HUDEP-2 (cell line): ENCODE measurements around the gene LARP1.

ENCODE experiments used
- DNase-seq, 76 experiments: peaks; one replicate each; lab custom pipeline; 2025; ENCODE audit not compliant: unreplicated experiment in 76 of 76; lab: John Stamatoyannopoulos, UW

The LARP1 gene

DNA sequence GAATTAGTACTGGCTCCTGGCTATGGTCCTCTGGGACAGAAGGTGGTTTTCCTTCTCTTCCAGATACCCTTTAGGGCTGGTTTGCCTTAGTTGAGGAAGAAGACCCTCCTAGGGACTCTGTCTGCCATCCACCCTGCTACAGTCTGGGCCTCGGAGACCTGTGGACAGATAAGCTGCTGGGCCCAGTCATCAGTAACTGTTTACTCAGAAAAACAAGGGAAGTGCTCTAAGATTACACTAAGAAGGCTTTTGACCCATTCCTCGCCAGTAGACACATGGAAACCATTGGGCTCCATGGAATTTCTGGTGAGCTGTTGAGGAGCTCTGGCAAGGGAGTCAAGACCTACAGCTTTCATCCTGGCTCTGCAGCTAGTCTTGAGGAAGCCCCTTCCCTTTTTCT lies 31.2 kb downstream of the LARP1 start:
- DNase-seq: no peak

DNA sequence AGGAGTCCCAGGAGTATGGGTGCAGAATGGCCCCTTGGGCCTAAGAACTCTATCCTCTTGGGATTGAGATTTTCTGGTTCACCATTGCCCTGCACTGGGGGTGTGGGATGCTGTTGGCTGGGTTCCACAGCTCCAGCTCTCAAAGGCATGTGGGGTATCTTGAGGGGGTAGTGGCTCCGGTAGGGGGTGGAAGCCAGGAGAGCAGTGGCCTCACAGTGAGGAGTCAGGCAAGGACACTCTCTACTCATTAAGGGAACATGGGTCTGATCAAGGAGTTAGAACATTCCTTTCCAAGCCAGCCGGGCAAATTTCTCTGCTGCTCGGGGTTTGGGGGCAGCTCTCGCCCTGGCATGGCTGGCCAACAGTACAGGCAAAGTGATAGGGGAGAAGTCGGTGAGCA lies 33.0 kb downstream of the LARP1 start:
- no peak for DNase-seq

DNA sequence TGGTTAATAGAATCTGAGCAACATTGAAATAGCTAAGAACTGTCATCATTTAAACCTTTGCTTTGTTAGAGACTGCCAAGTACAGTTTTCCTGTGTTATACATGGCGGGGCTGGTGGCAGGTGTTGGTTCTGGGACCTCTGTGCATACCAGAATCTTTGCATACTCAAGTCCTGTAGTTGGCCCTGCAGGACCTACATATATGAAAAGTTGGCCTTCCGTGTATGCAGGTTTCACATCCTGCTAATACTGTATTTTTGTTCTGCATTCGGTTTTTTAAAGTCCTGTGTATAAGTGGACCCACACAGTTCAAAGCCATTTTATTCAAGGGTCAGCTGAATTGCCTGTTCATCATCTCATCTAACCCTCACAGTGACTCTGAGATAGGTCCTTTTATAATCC lies 36.4 kb downstream of the LARP1 start:
- DNase-seq: no peak

DNA sequence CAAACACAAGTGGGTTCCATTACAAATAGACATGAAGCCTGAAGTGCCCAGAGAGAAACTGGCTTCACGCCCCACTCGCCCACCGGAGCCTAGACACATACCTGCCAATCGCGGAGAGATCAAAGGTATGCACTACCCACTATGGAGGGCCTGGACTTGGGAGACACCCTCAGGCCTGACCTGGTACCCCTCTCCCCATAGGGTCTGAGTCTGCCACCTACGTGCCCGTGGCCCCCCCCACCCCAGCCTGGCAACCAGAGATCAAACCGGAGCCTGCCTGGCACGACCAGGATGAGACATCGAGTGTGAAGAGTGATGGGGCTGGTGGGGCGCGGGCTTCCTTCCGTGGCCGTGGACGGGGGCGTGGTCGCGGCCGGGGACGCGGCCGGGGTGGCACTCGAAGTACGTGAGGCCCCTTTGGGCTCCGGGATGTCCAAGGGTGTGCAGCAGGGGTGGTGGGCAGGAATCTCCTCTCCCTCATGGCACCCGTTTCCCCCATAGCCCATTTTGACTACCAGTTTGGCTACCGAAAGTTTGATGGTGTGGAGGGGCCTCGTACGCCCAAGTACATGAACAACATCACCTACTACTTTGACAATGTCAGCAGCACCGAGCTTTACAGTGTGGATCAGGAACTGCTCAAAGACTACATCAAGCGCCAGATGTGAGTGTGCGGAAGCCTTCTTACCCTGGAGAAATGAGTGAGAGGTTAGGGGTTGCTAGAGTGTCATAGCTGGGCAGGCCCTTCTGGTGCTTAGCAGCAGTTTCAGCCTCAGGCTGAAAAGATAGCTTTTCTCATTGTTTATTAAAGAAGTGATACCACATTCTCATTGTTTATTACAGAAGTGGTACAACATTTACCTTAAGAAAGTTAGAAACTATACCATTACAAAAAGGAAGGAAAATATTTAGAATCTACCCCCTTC lies 38.7 kb downstream of the LARP1 start:
- no peak for DNase-seq

DNA sequence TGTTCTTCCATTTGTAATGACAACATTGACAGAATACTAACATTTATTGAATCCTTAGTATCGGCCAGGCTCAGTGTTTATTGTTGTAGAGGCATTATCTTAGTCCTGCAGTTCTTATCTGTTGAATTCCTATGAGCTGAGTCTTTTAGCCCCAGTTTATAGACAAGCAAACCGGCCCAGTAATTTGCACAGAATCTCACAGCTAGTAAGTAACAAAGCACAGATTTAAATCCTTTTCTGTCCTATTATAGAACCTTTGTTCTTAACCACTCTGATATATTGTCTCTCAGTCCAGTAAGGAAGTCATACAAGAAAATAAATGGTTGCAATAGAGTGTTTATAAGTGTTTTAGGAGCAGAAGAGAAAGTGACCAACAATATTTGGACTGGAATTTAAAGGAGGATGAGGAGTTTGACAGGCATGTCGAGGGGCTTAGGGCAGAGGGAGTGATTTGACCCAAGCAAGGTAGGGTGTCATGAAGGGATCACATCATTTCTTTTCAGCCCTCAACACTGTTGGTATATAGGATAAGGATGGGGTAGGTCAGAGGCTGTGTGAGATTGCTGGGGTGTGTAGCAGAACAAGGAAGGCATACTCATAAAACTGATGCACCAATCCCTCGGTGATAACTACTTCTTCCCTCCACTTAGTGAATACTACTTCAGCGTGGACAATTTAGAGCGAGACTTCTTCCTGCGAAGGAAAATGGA lies 39.5 kb downstream of the LARP1 start:
- DNase-seq: no peak

DNA sequence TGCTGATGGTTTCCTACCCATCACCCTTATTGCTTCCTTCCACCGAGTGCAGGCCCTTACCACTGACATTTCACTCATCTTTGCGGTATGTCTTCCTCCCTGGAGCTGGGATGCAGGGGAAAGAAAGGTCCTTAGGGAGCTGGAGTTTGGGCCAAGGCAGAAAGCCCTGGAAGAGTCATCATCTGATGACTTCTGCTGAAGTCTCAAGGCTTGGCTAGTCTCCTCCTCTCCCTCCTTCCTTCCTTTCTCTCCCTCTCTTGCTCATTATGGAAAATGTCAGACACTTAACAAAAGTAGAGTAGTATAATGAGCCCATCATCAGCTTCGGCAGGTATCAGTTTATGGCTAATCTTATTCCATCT lies 40.0 kb downstream of the LARP1 start:
- no peak for DNase-seq

DNA sequence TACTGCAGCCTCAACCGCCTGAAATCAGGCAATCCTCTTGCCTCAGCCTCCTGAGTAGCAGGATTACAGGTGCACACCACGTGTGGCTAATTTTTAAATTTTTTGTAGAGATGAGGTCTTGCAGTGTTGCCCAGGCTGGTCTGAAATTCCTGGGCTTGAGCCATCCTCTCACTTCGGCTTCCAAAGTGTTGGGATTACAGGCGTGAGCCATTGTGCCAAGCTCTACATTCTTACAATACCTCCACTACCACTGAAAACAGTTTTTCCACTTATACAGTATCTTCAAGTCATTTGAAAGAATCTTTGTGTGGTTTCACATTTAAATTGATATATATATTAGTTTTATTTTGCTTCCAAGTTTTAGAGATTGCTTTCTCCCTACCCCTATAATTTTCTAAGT lies 42.6 kb downstream of the LARP1 start:
- no peak for DNase-seq

DNA sequence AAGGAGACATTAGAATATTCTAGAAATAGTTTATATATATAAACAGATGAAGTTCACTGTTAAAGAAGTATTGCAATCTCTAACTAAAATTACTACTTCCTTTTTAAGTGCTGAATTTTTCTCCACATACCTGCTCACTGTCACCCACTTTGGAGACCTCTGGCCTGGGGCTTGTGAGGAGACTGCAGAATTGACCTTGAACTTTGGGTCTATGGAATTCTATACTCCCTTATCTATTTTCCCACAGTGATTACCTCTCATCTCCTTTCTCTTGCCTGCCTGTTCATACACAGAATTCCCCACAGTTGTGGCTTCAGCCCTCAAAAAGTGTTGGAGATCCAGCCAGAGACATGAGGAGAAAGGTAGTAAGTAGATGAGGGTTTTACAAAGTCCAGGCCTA lies 45.4 kb downstream of the LARP1 start:
- DNase-seq: no peak

DNA sequence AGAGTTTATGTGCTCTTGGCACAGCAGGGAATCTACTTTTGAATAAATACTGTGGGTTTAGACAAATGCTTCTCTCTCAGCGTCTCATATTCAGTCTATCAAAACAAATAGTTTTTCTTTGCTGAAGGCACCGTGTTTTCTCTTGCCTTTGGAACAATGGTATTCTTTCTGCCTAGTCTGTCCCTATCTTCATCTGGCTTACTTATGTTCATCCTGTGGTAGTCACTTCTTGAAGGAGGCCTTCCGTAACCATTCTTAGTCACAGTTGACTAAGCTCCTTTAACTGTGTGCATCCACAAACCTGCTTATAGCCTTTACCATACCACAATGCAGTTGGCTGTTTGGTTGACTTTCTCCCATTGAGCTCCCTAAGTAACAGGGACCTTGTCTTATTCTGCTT lies 45.9 kb downstream of the LARP1 start:
- DNase-seq: no peak

DNA sequence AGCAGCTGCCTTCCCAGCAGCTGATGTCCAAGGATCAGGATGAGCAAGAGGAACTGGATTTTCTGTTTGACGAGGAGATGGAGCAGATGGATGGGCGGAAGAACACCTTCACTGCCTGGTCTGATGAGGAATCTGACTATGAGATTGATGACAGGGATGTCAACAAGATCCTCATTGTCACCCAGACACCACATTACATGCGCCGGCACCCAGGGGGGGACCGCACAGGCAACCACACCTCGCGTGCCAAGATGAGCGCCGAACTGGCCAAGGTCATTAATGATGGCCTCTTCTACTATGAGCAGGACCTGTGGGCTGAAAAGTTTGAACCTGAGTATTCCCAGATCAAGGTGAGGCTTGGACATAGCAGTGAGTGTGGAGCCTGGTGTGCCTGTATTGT lies 46.9 kb downstream of the LARP1 start:
- DNase-seq: no peak

DNA sequence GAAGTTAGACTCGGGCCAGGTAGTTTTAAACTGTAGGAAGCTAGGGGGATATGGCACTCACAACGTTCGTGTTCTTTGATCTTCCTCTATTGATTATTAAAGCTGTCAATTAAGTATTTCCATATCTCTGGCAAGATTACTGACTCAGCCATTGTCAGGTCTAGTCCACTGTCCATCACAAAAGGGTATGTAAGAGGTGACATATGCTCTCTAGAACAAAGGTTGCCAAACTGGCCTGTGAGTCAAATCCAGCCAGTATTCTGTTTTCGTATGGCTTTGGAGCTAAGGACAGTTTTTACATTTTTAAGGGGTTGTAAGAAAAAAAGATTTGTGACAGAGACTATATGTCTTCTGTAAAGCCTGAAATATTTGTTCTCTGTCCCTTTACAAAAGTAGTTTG lies 51.0 kb downstream of the LARP1 start:
- no peak for DNase-seq

DNA sequence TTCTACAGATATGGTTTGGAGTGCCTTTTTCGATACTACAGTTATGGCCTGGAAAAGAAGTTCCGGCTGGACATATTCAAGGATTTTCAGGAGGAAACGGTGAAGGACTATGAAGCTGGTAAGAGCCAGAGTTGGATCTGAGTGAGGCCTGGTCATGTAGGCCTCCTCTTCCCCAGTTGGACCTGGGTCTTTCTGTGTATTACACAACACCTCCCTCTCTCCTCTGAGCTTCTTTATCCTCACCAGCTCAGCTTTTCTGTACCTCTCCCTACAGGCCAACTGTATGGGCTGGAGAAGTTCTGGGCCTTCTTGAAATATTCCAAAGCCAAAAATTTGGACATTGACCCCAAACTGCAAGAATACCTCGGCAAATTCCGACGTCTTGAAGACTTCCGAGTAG lies 56.1 kb downstream of the LARP1 start:
- DNase-seq: no peak

DNA sequence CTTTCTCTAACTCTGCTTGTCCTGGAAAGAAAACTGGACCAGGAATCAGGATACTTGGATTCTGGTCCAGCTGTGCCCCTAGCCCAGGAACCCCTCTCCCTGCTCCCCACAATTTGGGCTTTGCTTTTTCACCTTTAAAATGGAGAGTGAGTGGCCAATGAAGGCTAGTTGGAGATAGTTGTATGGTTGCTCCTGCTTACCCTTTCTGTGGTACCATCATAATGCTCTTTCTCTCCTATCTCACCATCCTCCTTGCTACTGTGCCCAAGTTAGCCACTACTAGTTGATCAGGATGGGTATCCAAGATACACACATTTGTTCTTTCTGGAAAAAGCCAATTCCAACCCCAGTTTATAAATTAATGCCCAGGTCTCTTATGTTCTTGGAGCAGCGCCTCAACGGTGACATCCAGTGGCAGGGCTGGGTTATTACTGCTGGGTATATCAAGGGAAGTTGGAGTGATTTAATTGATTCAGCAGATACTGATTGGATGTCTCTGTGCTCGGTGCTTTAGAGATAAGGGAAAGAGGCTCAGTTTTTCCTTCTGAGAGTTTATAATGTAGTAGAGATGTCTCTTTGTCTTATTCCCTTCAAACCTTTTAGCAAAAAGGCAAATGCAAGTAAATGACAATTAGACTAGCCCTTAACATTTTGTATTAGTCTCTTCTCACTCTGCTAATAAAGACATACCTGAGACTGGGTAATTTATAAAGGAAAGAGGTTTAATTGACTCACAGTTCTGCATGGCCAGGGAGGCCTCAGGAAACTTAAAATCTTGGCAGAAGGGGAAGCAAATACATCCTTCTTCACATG lies 56.7 kb downstream of the LARP1 start:
- peak in 63 of 76 experiments; percentile 3 to 71 (median 40) for DNase-seq

DNA sequence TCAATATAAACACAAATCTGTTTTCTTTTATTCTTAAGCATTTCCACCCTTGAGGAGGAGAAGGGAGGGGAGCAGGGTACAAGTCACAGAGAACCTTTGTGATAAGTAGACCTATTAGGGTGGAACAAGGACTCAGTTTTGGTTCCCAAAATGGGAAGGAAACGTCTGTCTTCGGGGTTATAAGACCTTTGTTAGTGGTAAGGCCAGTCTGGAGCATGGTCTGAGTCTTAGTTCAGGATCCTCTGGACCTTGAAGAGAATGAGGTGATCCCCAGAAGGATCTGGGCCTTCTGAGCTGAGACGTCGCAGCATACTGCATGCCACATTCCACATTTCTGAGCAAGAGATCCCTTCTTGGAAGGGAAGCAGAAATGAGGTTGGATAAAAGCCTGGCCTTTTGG lies 58.0 kb downstream of the LARP1 start:
- DNase-seq: no peak

DNA sequence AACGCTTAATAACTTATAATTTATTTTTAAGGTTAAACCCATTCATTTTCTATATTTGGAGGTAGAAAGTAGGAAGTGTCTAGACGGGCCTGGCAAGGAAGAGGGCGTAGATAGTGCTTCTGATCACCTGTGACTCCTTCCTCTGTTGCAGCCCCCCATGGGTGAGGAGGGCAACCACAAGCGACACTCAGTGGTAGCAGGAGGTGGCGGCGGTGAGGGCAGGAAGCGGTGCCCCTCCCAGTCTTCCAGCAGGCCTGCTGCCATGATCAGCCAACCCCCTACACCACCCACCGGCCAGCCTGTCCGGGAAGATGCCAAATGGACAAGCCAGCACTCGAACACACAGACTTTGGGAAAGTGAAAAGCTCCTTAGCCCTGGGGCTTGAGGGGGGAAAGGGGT lies 58.6 kb downstream of the LARP1 start:
- DNase-seq: no peak

DNA sequence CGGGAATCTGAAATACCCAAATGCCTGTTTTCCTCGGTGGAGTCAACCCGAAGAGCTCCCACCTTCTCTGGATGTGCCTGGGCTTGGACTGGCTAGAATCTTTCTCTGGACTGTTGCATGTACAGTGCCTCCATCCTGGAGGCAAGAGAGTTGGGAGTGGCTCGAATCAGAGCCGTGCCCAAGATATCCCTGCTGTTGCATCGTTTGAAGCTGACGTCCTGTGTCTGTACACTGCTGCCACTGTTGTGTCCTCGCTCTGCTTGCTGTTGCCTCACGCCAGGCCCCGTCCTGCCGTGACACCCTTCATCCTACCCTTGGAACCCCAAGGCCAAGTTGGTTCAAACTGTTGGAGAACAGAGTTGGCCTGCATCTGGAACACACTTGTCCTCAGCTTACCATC lies 59.8 kb downstream of the LARP1 start:
- no peak for DNase-seq

DNA sequence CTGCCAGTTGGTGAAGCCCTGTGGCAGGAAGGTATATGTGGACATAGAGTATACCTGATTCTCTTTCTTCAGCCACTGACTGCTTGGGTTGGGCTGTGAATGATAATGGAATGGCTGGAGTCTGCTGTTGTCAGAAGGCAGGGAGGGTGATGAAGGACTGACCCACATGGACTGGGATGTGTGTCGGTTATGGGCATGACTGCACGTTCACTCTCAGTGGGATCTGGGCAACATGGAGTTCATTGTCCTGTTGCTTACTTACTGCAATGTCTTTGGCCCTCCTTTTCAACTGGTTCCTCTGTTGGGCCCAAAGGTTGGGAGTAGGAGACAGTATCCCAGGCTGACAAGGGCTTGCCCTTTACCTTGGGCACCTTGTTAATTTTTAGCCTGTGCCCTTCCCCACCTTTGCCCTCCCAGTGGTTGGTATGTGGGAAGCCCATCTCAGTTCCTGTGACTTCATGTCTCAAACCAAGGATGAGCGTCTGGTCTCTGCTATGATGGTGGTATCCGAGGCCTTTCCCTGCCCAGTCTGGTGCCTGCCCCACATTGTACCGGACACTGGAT lies 60.6 kb downstream of the LARP1 start:
- no peak for DNase-seq

DNA sequence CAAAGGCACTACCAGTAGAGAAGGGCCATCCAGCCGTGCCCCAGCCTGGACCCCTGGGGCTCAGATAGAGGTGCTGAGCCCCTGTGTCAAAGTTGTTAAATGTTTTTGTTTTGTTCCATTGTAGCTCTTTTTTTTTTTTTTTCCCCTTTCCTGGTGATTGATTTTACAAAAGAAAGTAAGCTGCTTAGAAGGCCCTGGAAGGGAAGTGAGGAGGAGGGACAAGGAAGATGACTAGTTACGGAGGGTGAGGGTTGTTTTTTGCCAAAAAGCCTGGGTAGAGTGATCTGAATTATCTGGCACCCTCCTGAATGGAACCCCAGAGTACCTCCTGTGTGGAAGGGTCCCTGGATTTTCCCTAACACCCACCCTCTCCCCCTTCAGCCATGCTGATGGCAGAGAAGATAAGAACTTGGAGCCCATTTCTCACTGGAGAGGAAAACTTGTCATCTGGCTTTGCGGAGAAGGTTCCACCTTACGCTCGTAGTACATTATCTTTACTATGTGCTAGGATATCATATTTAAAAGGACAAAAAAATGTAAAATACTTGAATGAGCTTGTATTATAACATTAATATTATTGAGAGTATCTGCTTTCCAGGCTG lies 61.8 kb downstream of the LARP1 start:
- no peak for DNase-seq

DNA sequence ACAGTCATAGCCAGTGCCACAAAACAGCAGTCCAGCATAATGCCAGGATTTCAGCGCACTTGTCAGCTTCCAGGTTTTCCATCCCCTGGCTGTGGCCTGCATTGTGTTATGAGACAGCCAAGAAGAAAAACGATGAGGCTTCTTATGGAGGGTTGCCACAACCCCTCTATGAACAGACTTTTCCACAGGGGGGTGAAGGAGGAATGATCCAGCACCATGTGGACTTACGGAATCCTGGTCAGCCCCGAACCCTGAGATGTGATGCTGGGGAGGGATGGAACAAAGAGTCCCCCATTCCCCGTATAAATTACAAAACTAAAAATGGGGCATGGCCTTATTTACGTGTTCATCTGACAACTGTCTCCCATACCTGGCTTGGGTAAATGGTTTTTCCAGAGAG lies 62.6 kb downstream of the LARP1 start:
- no peak for DNase-seq

DNA sequence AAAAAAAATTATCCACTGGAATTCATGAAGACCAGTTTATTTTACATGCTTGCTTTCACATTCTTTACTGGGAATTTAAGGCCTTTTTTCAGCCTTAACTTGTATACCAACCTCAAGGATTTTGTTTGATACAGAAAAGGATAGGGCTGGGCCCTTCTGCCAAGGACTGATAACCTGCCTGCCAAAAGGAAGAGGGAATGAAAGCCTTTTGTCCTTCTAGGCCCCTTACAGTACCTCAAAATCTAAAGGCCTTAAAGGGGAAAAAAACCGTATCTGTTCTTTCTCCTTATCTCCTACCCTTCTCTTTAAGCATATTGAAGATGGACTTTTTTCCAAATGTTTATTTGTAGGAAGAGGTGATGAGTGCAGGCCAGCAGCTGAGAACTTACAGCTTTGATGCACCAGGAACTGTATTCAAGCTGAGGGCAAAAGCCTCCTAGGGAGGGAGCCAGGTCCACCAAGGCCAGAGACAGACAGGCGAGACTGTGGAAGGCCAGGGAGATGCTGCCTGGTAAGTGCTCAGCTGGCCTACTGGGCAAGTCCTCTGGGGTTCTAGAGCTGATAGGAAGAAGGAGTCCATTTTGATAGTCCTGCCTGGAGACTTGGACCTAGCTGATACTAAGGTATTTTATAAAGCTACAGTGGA lies 63.4 kb downstream of the LARP1 start:
- peak in 65 of 76 experiments; percentile 1 to 79 (median 36) for DNase-seq
